Endothelial cell of coronary artery (primary cell): ENCODE measurements around the gene SLC1A2. TPM values are rescaled to one million over a fixed set of nuclear protein-coding genes. Genes with fewer than 3 reads are reported as not detected.

Source experiments
- total RNA-seq: library from RNA; depleted of rRNA; stranded (reverse); fragments of >200 nt; gene quantifications from 2 replicates; pipeline ENCODE4 v1.2.3, GENCODE V29; 2014

The SLC1A2 gene
- under 0.01 TPM in 1 of 2 replicates, not detected in the other for total RNA-seq

GRCh38 chr11:35419184-35419829 lies at the start of gene SLC1A2:
Gene SLC1A2, minus strand, starts transcription at chr11:35419558. Its CDS starts 592 bp downstream, at chr11:35418966.

Other genes with a start within 250 kb of the SLC1A2 start
- gene PAMR1, start 106.1 kb upstream of the SLC1A2 start, total RNA-seq, result 0.18 and 0.56 TPM in 2 replicates
- 20.5 and 26.0 TPM in 2 replicates for gene FJX1, start 198.9 kb upstream of the SLC1A2 start, total RNA-seq
- 12.7 and 18.7 TPM in 2 replicates for gene TRIM44, start 243.2 kb upstream of the SLC1A2 start, total RNA-seq